HepG2 (cell line): ENCODE measurements around the gene ZNF226. TPM values are rescaled to one million over a fixed set of nuclear protein-coding genes. Genes with fewer than 3 reads are reported as not detected.

Source experiments
- AHR ChIP-seq: IDR thresholded peaks from 2 replicates; pipeline ENCODE4 v1.6.1; 2018; ENCODE audit warnings: missing genetic modification reagents, missing compliant biosample characterization
- ASH2L ChIP-seq: fragments of 300-600, 200-600 bp; sonication (generic); IDR thresholded peaks from 2 replicates; pipeline ENCODE4 v1.7.0; 2017; ENCODE audit warnings: low read depth, mild to moderate bottlenecking, moderate library complexity, mixed read lengths, low read length; ENCODE audit not compliant: insufficient read length
- BORCS8-MEF2B ChIP-seq: sonication (generic); formaldehyde crosslinking; IDR thresholded peaks from 2 replicates; pipeline ENCODE4 v1.8.0; 2022; ENCODE audit warnings: mild to moderate bottlenecking, missing genetic modification reagents
- ELF4 ChIP-seq: sonication (generic); formaldehyde crosslinking; IDR thresholded peaks from 2 replicates; pipeline ENCODE4 v1.5.0; 2020; ENCODE audit warnings: missing genetic modification reagents, mild to moderate bottlenecking, moderate library complexity, borderline replicate concordance
- FOXP1 ChIP-seq, 2 experiments: fragments of 450-650 bp in 1 of 2; IDR thresholded peaks; 2 replicates each; pipeline ENCODE4 v1.6.1; 2017 to 2018; ENCODE audit warnings: antibody characterized with exemption in 1 of 2
- IRF2 ChIP-seq: IDR thresholded peaks from 2 replicates; pipeline ENCODE4 v1.6.1; 2018; ENCODE audit warnings: missing genetic modification reagents, missing compliant biosample characterization
- NRL ChIP-seq: sonication (generic); formaldehyde crosslinking; IDR thresholded peaks from 2 replicates; pipeline ENCODE4 v1.5.0; 2020; ENCODE audit warnings: missing genetic modification reagents, mild to moderate bottlenecking, moderate library complexity, borderline replicate concordance
- SKI ChIP-seq: fragments of 450-650 bp; IDR thresholded peaks from one replicate; pipeline ENCODE4 v1.6.1; 2018; ENCODE audit warnings: mild to moderate bottlenecking; ENCODE audit not compliant: partially characterized antibody
- ZBTB38 ChIP-seq: sonication (generic); formaldehyde crosslinking; IDR thresholded peaks from 2 replicates; pipeline ENCODE4 v1.5.1; 2020; ENCODE audit warnings: mild to moderate bottlenecking, missing genetic modification reagents
- ZBTB7A ChIP-seq: sonication (generic); formaldehyde crosslinking; IDR thresholded peaks from 2 replicates; pipeline ENCODE4 v1.8.0; 2022; ENCODE audit warnings: mild to moderate bottlenecking, missing genetic modification reagents
- ZNF260 ChIP-seq: sonication (generic); formaldehyde crosslinking; IDR thresholded peaks from 2 replicates; pipeline ENCODE4 v1.4.0; 2020; ENCODE audit warnings: missing genetic modification reagents, low read depth, mild to moderate bottlenecking, borderline replicate concordance
- ZNF563 ChIP-seq: sonication (generic); formaldehyde crosslinking; IDR thresholded peaks from 2 replicates; pipeline ENCODE4 v1.8.0; 2022; ENCODE audit warnings: mild to moderate bottlenecking, moderate library complexity, missing genetic modification reagents
- ZNF883 ChIP-seq: sonication (generic); formaldehyde crosslinking; IDR thresholded peaks from 2 replicates; pipeline ENCODE4 v1.5.1; 2020; ENCODE audit warnings: mild to moderate bottlenecking, missing genetic modification reagents; ENCODE audit errors: not compliant biosample characterization
- ZNF891 ChIP-seq: sonication (generic); formaldehyde crosslinking; IDR thresholded peaks from 2 replicates; pipeline ENCODE4 v1.5.0; 2020; ENCODE audit warnings: mild to moderate bottlenecking, missing genetic modification reagents
- polyA plus RNA-seq, 8 experiments: library from polyadenylated mRNA; depleted of rRNA in 3 of 8; stranded (reverse) in 7 of 8; unstranded in 1 of 8; fragments of >200 nt; fragmentation: Illumina TruSeq in 4 of 8; extraction: Trizol in 4 of 8; gene quantifications; 2 replicates each; pipeline versions ENCODE4 v1.2.1 to v1.2.3, GENCODE V29; 2011 to 2016; ENCODE audit warnings: low read depth in 4 of 8, missing spikeins in 1 of 8, mixed read lengths in 1 of 8; ENCODE audit not compliant: insufficient read depth in 1 of 8
- total RNA-seq, 5 experiments: library from RNA; depleted of rRNA; stranded (reverse); fragments of >200 nt; fragmentation: Illumina TruSeq; extraction: Trizol; gene quantifications; 2 replicates each; pipeline ENCODE4 v1.2.3, GENCODE V29; 2016; ENCODE audit warnings: low read depth in 1 of 5
- TF ChIP-seq, protein P1 (sequence below): sonication (generic); formaldehyde crosslinking; IDR thresholded peaks from 2 replicates; pipeline ENCODE4 v1.4.0; 2020; ENCODE audit warnings: mild to moderate bottlenecking, missing genetic modification reagents
- TF ChIP-seq, protein P2 (sequence below): sonication (generic); formaldehyde crosslinking; IDR thresholded peaks from 2 replicates; pipeline ENCODE4 v1.4.0; 2020; ENCODE audit warnings: mild to moderate bottlenecking, missing genetic modification reagents
- TF ChIP-seq, protein P3 (sequence below): sonication (generic); formaldehyde crosslinking; IDR thresholded peaks from 2 replicates; pipeline ENCODE4 v1.4.0; 2020; ENCODE audit warnings: missing genetic modification reagents
- TF ChIP-seq, protein P4 (sequence below): sonication (generic); formaldehyde crosslinking; IDR thresholded peaks from 2 replicates; pipeline ENCODE4 v1.4.0; 2020; ENCODE audit warnings: missing genetic modification reagents

Gene ZNF226
- total and polyA plus RNA-seq, 2 of the 13 experiments (the other 11 are each of a cell fraction or from before 2014, with no cell fraction given), result 8.3 to 16.0 TPM

- no peak for TF ChIP-seq SKI
- TF ChIP-seq ZNF891 (CRISPR knock-in tag), result peak; percentile 76; the same call in 1 of the 2 replicates
- TF ChIP-seq, protein P1, sequence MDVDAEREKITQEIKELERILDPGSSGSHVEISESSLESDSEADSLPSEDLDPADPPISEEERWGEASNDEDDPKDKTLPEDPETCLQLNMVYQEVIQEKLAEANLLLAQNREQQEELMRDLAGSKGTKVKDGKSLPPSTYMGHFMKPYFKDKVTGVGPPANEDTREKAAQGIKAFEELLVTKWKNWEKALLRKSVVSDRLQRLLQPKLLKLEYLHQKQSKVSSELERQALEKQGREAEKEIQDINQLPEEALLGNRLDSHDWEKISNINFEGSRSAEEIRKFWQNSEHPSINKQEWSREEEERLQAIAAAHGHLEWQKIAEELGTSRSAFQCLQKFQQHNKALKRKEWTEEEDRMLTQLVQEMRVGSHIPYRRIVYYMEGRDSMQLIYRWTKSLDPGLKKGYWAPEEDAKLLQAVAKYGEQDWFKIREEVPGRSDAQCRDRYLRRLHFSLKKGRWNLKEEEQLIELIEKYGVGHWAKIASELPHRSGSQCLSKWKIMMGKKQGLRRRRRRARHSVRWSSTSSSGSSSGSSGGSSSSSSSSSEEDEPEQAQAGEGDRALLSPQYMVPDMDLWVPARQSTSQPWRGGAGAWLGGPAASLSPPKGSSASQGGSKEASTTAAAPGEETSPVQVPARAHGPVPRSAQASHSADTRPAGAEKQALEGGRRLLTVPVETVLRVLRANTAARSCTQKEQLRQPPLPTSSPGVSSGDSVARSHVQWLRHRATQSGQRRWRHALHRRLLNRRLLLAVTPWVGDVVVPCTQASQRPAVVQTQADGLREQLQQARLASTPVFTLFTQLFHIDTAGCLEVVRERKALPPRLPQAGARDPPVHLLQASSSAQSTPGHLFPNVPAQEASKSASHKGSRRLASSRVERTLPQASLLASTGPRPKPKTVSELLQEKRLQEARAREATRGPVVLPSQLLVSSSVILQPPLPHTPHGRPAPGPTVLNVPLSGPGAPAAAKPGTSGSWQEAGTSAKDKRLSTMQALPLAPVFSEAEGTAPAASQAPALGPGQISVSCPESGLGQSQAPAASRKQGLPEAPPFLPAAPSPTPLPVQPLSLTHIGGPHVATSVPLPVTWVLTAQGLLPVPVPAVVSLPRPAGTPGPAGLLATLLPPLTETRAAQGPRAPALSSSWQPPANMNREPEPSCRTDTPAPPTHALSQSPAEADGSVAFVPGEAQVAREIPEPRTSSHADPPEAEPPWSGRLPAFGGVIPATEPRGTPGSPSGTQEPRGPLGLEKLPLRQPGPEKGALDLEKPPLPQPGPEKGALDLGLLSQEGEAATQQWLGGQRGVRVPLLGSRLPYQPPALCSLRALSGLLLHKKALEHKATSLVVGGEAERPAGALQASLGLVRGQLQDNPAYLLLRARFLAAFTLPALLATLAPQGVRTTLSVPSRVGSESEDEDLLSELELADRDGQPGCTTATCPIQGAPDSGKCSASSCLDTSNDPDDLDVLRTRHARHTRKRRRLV (CRISPR knock-in tag), result 0 out of 2 replicates have a peak, but pooled peaks have one; percentile 56
- no peak for TF ChIP-seq FOXP1 (IDR thresholded peaks at IDR 0.05)
- no peak for TF ChIP-seq FOXP1 (CRISPR knock-in tag; IDR thresholded peaks at IDR 0.05)
- no peak for TF ChIP-seq ZBTB7A (CRISPR knock-in tag)
- peak; percentile 71; the same call in 1 of the 2 replicates for TF ChIP-seq ELF4 (CRISPR knock-in tag)
- TF ChIP-seq ZBTB38 (CRISPR knock-in tag), result peak; percentile 50; the same call in 1 of the 2 replicates
- TF ChIP-seq ZNF883 (CRISPR knock-in tag), result peak; percentile 66
- TF ChIP-seq IRF2 (CRISPR knock-in tag), result peak; percentile 97
- 0 out of 2 replicates have a peak, but pooled peaks have one; percentile 45 for TF ChIP-seq AHR (CRISPR knock-in tag)
- TF ChIP-seq, protein P2, sequence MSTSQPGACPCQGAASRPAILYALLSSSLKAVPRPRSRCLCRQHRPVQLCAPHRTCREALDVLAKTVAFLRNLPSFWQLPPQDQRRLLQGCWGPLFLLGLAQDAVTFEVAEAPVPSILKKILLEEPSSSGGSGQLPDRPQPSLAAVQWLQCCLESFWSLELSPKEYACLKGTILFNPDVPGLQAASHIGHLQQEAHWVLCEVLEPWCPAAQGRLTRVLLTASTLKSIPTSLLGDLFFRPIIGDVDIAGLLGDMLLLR, result 0 out of 2 replicates have a peak, but pooled peaks have one; percentile 22
- TF ChIP-seq BORCS8-MEF2B, result peak; percentile 37; the same call in 1 of the 2 replicates
- peak; percentile 75 for TF ChIP-seq ASH2L
- peak; percentile 68; the same call in 1 of the 2 replicates for TF ChIP-seq NRL (CRISPR knock-in tag)
- TF ChIP-seq, protein P3, sequence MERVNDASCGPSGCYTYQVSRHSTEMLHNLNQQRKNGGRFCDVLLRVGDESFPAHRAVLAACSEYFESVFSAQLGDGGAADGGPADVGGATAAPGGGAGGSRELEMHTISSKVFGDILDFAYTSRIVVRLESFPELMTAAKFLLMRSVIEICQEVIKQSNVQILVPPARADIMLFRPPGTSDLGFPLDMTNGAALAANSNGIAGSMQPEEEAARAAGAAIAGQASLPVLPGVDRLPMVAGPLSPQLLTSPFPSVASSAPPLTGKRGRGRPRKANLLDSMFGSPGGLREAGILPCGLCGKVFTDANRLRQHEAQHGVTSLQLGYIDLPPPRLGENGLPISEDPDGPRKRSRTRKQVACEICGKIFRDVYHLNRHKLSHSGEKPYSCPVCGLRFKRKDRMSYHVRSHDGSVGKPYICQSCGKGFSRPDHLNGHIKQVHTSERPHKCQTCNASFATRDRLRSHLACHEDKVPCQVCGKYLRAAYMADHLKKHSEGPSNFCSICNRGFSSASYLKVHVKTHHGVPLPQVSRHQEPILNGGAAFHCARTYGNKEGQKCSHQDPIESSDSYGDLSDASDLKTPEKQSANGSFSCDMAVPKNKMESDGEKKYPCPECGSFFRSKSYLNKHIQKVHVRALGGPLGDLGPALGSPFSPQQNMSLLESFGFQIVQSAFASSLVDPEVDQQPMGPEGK (CRISPR knock-in tag), result peak; percentile 68
- no peak for TF ChIP-seq ZNF260 (CRISPR knock-in tag)
- peak; percentile 44; the same call in 1 of the 2 replicates for TF ChIP-seq ZNF563
- TF ChIP-seq, protein P4, sequence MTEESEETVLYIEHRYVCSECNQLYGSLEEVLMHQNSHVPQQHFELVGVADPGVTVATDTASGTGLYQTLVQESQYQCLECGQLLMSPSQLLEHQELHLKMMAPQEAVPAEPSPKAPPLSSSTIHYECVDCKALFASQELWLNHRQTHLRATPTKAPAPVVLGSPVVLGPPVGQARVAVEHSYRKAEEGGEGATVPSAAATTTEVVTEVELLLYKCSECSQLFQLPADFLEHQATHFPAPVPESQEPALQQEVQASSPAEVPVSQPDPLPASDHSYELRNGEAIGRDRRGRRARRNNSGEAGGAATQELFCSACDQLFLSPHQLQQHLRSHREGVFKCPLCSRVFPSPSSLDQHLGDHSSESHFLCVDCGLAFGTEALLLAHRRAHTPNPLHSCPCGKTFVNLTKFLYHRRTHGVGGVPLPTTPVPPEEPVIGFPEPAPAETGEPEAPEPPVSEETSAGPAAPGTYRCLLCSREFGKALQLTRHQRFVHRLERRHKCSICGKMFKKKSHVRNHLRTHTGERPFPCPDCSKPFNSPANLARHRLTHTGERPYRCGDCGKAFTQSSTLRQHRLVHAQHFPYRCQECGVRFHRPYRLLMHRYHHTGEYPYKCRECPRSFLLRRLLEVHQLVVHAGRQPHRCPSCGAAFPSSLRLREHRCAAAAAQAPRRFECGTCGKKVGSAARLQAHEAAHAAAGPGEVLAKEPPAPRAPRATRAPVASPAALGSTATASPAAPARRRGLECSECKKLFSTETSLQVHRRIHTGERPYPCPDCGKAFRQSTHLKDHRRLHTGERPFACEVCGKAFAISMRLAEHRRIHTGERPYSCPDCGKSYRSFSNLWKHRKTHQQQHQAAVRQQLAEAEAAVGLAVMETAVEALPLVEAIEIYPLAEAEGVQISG (CRISPR knock-in tag), result peak; percentile 93
These were observed 47.5 kb downstream of the ZNF226 start, which contains the start of gene ZNF227 (continued) for GRCh38 chr19:44212250-44212865.
